ENCODE measurements around the gene CROCC2.

- no peak for TF ChIP-seq EZH2 (IDR thresholded peaks at IDR 0.05; ENCODE audit: borderline replicate concordance, low read length)
- TF ChIP-seq, protein P1, sequence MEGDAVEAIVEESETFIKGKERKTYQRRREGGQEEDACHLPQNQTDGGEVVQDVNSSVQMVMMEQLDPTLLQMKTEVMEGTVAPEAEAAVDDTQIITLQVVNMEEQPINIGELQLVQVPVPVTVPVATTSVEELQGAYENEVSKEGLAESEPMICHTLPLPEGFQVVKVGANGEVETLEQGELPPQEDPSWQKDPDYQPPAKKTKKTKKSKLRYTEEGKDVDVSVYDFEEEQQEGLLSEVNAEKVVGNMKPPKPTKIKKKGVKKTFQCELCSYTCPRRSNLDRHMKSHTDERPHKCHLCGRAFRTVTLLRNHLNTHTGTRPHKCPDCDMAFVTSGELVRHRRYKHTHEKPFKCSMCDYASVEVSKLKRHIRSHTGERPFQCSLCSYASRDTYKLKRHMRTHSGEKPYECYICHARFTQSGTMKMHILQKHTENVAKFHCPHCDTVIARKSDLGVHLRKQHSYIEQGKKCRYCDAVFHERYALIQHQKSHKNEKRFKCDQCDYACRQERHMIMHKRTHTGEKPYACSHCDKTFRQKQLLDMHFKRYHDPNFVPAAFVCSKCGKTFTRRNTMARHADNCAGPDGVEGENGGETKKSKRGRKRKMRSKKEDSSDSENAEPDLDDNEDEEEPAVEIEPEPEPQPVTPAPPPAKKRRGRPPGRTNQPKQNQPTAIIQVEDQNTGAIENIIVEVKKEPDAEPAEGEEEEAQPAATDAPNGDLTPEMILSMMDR (IDR thresholded peaks at IDR 0.05; ENCODE audit: low read length): no peak
Measured at GRCh38 chr2:240996161-240996833, 90.2 kb downstream of the CROCC2 start.
